K562 (cell line): ENCODE results near the gene SEC22C. TPM values are rescaled to one million over a fixed set of nuclear protein-coding genes. Genes with fewer than 3 reads are reported as not detected.

Source experiments
- CEBPG ChIP-seq, 3 experiments: fragments of 200-800 bp in 1 of 3; sonication (Bioruptor generic) in 1 of 3; sonication (generic) in 1 of 3; formaldehyde crosslinking in 1 of 3; IDR thresholded peaks in 2 of 3; conservative IDR thresholded peaks in 1 of 3; 2 replicates each; pipeline versions ENCODE4 v1.6.1 to v1.8.0; 2016 to 2022; ENCODE audit warnings: missing compliant biosample characterization in 2 of 3, missing genetic modification characterization in 2 of 3, mild to moderate bottlenecking in 1 of 3, missing genetic modification reagents in 1 of 3
- PHF8 ChIP-seq: fragments of 200-600 bp; sonication (generic); IDR thresholded peaks from 2 replicates; pipeline ENCODE4 v1.6.1; 2012; ENCODE audit warnings: mixed run types, mild to moderate bottlenecking, inconsistent platforms, low read length, moderate library complexity, borderline replicate concordance
- RB1 ChIP-seq: fragments of 450-650 bp; IDR thresholded peaks from 2 replicates; pipeline ENCODE4 v1.6.1; 2017; ENCODE audit warnings: low read depth, mild to moderate bottlenecking
- TEAD4 ChIP-seq, 2 experiments: sonication (generic) in 1 of 2; formaldehyde crosslinking in 1 of 2; IDR thresholded peaks; 2 replicates each; pipeline versions ENCODE4 v1.6.1 to v1.8.0; 2012 to 2022; ENCODE audit warnings: borderline replicate concordance in 1 of 2, inconsistent platforms in 1 of 2, low read length in 1 of 2, mild to moderate bottlenecking in 1 of 2, missing genetic modification reagents in 1 of 2
- ZBTB1 ChIP-seq: sonication (generic); formaldehyde crosslinking; IDR thresholded peaks from 2 replicates; pipeline ENCODE4 v1.8.1; 2023; ENCODE audit warnings: missing genetic modification reagents, low read depth, mild to moderate bottlenecking, borderline replicate concordance
- ZBTB12 ChIP-seq: fragments of 250-450 bp; sonication (Bioruptor Pico); IDR thresholded peaks from 2 replicates; pipeline ENCODE4 v1.4.0; 2020
- ZBTB40 ChIP-seq, 2 experiments: fragments of 450-650 bp in 1 of 2; sonication (generic) in 1 of 2; formaldehyde crosslinking in 1 of 2; IDR thresholded peaks; 2 replicates each; pipeline versions ENCODE4 v1.7.1 to v1.9.0; 2016 to 2022; ENCODE audit warnings: inconsistent platforms in 1 of 2, mild to moderate bottlenecking in 1 of 2, missing genetic modification reagents in 1 of 2
- ZBTB9 ChIP-seq: fragments of 450-650 bp; formaldehyde crosslinking; IDR thresholded peaks from 2 replicates; pipeline ENCODE4 v1.4.0; 2020; ENCODE audit warnings: mild to moderate bottlenecking, moderate library complexity
- polyA plus RNA-seq, 8 experiments: library from polyadenylated mRNA; depleted of rRNA in 4 of 8; stranded (reverse) in 5 of 8; unstranded in 3 of 8; fragments of >200 nt; fragmentation: Nextera tagmentation in 2 of 8; fragmentation: Illumina TruSeq in 1 of 8; extraction: Ambion mirVana in 2 of 8; extraction: Trizol in 1 of 8; gene quantifications; 2 replicates each; pipeline versions ENCODE4 v1.2.1 to v1.2.3, GENCODE V29; 2011 to 2014; ENCODE audit warnings: inconsistent platforms in 1 of 8, missing spikeins in 1 of 8
- total RNA-seq, 7 experiments: library from RNA; depleted of rRNA in 6 of 7; stranded (reverse); fragments of >200 nt in 6 of 7; fragmentation: Illumina TruSeq in 2 of 7; extraction: Trizol in 2 of 7; gene quantifications; 2 replicates each; pipeline versions ENCODE4 v1.2.1 to v1.2.3, GENCODE V29; 2011 to 2021; ENCODE audit warnings: low replicate concordance in 1 of 7
- TF ChIP-seq, protein P1 (sequence below): fragments of 250-450 bp; sonication (Bioruptor Pico); IDR thresholded peaks from 2 replicates; pipeline ENCODE4 v1.5.0; 2021
- TF ChIP-seq, protein P2 (sequence below): fragments of 250-450 bp; sonication (Bioruptor Pico); IDR thresholded peaks from 2 replicates; pipeline ENCODE4 v1.8.0; 2022; ENCODE audit warnings: inconsistent platforms, mild to moderate bottlenecking, moderate library complexity, borderline replicate concordance

SEC22C gene
- total and polyA plus RNA-seq, 9 of the 15 experiments (the other 6 are each of a cell fraction or from before 2014, with no cell fraction given): 35.6 to 68.4 (median 50.7) TPM

GRCh38 chr3:42581709-42582473, at the start of gene SEC22C (continued):
- TF ChIP-seq ZBTB9 (CRISPR knock-in tag): 0 out of 2 replicates have a peak, but pooled peaks have one; percentile 37
- no peak for TF ChIP-seq ZBTB40 (IDR thresholded peaks at IDR 0.05)
- no peak for TF ChIP-seq ZBTB40 (CRISPR knock-in tag; IDR thresholded peaks at IDR 0.05)
- peak; percentile 65; the same call in 1 of the 2 replicates for TF ChIP-seq ZBTB1
- peak; percentile 87 for TF ChIP-seq RB1
- peak; percentile 76 for TF ChIP-seq TEAD4 (IDR thresholded peaks at IDR 0.05; ENCODE audit: low read length)
- 0 out of 2 replicates have a peak, but pooled peaks have one; percentile 26 for TF ChIP-seq TEAD4 (CRISPR knock-in tag; IDR thresholded peaks at IDR 0.05; ENCODE audit: borderline replicate concordance)
- TF ChIP-seq, protein P1, sequence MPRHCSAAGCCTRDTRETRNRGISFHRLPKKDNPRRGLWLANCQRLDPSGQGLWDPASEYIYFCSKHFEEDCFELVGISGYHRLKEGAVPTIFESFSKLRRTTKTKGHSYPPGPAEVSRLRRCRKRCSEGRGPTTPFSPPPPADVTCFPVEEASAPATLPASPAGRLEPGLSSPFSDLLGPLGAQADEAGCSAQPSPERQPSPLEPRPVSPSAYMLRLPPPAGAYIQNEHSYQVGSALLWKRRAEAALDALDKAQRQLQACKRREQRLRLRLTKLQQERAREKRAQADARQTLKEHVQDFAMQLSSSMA: no peak
- TF ChIP-seq, protein P2, sequence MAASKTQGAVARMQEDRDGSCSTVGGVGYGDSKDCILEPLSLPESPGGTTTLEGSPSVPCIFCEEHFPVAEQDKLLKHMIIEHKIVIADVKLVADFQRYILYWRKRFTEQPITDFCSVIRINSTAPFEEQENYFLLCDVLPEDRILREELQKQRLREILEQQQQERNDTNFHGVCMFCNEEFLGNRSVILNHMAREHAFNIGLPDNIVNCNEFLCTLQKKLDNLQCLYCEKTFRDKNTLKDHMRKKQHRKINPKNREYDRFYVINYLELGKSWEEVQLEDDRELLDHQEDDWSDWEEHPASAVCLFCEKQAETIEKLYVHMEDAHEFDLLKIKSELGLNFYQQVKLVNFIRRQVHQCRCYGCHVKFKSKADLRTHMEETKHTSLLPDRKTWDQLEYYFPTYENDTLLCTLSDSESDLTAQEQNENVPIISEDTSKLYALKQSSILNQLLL: no peak
- peak; percentile 72; the same call in 1 of the 2 replicates for TF ChIP-seq ZBTB12 (CRISPR knock-in tag)
- TF ChIP-seq CEBPG (CRISPR knock-in tag; IDR thresholded peaks at IDR 0.05): no peak
- TF ChIP-seq CEBPG (tag; conservative IDR thresholded peaks at IDR 0.05 in 1 of 2, IDR thresholded peaks at IDR 0.05 in 1 of 2): no peak
- TF ChIP-seq PHF8: peak; percentile 95; the same call in 1 of the 2 replicates
